ENCODE results near the gene TCF7L1.

Gene TCF7L1

DNA sequence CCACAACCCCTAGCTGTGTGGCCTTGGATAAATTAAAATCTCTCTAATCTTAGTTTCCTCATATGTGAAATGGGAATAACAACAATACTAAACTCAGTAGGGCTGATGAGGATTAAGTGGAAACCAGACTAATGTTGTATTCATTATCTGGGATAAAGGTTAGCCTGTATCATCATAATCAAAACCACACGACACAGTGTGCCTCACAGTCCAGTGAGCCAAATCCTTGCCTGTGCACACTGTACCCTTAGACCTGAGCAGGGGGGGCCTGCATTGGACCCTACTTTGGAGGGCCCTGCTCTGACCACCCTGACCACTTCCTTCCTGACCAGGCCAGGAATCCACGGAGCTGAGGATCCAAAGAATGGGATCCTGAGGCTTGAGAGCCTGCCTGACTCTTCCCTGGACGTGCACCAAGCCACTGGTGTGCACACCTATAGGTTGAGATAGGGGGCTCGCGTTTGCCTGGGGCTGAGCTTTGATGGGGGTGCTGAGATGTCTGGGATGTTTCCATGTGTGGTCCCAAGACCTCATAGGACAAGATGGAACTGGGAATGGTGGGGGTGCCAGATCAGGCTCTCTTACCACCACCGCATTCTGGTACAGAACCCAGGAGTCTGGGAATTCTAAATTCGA lies 124.9 kb downstream of the TCF7L1 start:
- DNase-seq: no peak

DNA sequence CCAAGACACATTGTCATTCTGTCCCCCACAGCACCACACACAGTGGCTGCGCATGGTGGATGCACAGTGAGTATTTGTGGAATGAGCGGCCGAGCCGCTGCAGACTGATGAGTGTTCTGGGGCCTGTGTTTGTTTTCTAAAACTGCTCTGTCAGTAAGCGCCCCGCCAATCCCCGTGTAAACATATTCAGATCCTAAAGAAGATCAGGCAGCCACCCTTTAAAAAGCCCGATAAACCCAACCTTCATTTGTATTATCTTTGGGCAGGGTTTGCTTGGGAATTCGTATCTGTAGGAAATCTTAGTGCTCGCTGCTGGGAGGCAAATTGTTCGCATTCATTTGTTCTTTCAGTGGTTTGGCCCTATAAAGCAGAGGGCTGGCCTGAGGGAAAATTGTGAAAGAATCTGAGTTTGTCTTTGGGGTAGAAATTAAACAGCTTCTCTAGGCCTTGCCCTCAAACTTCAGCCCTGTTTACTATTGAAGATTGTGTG lies 126.0 kb downstream of the TCF7L1 start:
- DNase-seq: peak; percentile 60

DNA sequence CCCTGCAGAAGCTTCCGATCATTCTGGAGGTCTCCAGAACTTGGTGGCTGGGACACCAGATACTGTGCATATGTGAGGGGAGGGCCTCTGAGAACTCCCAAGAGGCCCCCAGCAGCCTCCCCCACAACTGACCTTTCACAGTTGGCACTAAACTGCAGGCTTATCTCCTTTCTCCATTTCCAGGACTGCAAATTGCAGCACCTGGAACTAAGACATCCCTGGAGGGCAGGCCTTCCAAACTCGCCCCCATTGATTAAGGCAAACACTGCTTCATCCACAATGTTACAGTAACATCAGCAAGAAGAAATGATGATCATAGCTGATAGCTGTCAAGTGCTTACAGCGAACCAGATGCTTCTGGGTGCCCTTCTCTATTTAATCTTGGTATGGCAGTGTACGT lies 126.7 kb downstream of the TCF7L1 start:
- DNase-seq: no peak

DNA sequence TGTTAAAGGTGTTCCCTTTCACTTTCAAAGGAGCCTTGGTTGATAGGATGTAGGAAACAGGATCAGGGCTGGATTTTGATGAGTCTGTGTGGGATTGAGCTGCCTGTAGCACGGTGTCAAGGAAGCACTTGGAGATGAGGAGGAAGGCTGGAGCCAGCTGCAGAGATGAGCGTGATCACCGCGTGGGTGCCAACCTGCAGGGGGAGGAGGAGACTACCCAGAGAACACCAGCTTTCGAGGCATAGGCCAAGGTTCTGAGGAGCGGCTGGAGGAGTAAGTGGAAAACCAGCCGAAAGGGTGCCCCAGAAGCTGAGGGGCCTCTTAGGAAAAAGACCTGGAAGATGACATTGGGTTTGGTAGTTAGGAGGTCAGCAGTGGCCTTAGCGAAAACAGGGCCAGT lies 130.4 kb downstream of the TCF7L1 start:
- no peak for DNase-seq

DNA sequence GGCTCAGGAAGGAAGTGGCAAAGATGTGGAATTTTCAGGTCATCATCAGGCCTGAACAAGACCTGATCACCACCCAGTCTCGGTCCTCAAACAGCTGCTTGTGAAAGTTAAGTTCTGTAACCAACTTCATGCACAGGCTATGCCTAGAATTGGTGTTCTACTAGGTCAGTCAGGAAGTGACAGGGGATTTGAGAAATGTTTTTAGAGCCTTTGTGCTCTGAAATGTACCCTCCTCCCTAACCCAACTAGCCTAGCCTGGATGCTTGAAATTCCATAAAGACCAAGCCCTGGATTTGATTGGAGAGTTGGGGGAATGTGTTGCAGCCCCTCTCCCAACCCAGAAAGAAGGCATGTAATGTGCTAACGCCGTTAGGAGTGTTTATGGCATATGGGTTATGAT lies 131.3 kb downstream of the TCF7L1 start:
- DNase-seq: peak; percentile 24

DNA sequence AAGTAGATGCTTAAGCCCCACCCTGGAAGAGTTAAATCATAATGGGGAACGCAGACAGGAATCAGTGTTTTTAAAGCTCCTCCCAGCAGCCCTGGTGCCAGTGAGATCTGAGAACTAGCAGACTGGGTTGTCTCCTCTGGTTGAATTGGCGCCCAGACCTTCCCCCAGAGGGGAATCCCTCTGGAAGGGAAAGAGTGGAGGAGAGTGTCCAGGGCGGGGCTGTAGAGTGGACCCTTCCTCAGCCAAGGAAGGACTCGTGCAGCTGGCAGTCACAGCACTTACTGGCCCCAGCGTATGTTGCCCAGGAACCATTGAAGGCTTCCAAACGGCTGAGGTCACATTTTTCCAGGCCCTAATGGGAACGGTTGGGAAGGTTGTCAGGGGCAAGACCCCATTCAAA lies 132.1 kb downstream of the TCF7L1 start:
- no peak for DNase-seq

DNA sequence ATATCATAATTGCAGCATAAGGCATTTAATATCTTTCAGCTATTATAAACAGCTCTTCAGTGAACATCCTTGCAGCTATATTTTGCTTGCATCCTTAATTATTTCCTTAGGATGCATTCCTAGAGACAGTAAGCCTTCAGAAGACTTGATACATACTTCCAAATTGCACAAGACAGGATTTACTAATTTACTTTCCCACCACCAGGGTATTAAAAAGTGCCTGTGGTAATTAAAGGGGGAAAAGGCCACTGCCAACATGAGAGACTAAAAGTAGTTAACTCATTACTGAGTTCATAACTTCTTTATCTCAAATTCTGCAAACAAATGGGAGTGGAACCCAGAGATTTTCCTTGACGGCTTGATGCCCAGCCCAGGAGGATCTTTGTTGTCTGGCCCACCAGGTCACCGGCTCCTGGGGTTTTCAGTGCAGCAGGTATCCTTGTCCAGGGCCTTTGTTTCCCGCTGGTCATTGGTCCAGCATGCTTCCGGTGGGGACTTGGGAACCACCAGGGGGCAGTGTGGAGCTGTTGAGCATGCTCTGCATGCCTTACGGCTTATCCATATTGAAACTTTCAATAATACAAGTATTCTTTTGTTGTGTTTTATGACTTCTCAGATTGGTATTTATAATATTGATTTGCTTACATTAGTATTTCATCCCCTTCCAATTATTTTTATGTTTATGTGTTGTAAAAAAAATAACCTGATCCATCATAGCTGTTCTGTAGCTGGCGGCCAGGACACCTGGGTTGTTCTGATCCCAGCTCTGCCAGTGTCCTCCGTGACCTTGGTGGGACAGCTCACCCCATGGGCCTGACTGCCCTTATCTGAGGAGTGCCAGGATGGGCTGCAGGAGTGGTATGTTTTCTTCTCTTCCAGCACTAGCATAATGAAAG lies 133.2 kb downstream of the TCF7L1 start:
- DNase-seq: no peak

DNA sequence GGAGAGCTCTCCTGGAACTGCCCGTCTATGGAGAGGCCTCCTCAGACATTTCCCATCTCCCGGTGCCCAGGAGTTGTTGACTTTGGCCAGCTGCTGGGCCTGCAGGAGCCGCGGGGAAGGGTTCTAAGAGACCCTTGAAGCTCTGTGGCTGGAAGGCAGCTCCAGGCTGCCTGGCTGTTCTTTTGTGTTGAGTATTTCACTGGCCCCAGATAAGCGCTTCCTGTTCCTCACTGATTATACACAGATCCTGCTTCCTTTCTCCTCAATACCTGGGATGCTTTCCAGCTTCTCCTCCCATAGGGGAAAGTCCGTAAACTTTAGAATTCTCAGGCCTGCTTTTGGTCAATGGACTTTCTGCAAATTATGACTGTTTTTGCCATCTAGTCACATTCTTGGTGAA lies 136.8 kb downstream of the TCF7L1 start:
- no peak for DNase-seq

DNA sequence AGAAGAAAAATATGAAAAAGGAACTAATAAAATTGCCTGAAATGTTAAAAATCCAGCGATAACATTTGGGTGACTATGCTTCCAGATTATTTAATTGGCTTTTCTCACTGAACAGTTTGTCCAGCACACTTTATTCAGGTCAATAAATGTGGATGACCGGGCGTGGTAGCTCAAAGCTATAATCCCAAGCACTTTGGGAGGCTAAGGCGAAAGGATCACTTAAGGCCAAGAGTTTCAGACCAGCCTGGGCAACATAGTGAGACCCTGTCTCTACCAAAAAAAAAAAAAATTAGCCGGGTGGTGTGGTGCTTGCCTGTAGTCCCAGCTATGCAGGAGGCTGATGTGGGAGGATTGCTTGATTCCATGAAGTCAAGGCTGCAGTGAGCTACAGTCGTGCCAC lies 139.2 kb downstream of the TCF7L1 start:
- no peak for DNase-seq

DNA sequence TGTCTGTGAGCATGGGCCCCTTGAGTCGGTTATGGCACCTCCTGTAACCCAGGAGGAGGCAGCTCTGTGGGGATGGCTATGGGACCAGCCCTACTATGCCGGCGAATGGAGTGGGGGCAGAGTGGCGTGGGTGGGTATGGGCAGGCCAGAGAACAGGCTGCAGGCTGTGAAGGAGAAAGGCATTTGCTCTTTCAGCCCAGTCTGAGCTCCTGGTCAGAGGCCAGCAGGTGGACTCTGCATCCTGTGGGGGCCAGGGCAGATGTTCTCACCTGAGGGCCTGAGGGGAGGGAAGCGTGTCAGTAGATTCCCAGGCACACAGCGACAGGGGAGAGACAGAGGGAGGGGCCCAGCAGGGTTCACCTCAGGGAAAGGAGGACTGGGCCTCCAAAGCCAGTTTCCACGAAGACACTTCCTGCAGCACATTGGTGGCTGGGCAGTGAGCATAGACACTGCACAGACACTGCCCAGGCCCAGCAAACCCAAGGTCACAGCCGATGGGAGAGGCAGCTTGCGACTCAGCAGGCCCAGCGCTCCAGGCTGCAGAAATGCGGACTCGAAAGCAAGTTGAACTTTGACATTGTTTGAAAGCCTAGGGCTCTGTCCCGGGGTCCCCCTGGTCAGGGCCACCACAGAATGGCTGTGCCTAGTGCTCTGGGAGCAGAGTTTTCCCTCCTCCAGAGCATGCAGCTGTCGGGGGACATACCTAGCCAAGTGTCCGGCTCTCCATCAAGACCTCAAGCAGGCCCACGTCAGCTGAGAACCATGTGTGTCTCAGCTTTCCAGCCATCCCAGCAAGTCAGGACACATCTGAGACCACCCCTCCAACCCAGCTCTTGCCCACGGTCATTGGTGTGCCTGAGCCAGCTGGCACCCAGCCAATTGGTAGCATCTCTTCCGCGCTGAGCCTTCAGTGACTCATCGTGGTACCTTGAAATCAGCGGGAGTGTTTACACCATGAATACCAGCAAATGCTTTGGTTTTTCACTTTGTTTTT lies 140.8 kb downstream of the TCF7L1 start:
- DNase-seq: no peak

DNA sequence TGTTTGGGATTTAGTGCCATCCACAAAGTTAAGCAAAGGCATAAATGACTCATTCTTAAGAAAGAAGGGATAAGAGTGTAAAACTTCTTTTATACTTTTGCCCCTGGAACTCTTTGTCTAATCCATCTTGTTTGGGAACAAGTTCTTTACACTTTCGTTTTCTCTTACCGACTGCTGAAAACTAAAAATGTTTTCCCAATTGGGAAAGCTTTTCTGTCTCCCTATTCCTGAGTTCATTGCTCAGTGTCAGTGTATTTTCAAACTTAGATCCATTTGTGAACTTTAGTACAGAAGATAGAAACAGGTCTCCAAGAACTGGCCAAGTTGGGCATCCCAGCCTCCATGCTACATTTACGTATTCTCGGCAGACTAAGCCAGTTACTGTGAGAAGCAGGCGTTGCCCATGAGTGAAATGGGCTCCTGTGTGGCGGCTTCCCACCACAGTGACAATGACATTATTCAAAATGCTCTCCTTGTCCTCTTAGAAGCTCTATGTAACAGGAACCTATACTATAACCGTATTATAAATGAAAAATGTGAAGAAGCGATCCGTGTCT lies 142.9 kb downstream of the TCF7L1 start:
- no peak for DNase-seq

DNA sequence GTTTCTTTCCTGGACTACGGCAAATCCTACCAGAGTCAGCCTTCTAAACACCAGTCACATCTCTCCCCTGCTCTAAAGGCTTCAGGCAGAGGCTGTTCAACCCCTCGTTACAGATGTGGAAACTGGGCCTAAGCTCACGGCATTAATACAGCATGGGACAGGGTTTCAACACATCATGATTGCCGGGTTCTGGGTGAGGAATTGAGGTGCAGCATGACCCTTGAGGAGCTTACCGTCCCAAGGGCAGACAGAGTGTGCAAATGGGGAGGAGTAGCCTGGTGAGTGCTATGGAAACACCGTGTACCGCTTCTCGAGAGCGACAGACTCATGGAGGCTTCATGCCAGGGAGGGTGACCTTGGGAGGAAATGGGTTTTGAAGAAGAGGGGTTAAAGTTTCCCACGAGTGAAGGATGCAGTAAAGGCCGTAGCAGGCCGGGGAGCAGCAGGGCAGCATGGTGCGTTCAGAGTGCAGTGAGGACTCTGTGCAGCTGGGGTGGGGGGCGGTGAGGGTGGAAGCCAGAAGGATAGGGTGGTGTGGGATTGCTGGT lies 143.5 kb downstream of the TCF7L1 start:
- DNase-seq: no peak

DNA sequence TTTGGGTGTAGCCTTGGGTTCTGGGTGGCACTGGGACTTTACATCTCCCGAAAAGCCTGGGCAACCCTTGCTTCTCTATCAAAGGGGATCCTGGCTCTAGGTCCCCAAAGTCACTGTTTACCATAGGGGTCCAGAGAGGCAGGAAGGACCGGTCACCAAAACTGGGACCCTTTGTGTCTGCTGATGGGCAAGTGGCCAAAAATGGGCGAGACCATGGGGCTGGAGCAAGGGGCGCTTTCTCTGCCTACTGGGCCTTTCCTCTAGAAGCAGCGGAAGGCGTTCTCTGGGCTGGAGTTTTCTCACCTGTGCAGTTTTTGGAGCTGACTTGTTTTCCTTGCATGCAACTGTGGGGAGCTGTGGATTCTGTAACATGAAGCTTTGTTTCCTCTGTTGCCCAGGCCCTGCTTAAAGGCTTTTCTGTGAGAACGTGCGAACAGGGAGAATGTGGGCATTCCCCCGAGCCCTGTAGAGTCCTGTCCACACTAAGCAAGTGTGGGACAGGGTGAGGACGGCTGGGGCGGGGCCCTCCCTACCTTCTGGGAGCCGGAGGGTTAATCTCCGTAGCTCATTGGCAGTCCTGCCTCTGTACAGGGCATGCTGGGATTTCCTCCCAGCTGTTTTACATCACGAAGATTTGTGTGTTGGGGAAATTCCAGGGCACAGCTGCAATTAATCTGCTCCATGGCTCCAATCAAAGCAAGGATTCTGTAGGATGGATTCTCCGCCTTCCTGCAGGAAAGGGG lies 144.4 kb downstream of the TCF7L1 start:
- DNase-seq: no peak

DNA sequence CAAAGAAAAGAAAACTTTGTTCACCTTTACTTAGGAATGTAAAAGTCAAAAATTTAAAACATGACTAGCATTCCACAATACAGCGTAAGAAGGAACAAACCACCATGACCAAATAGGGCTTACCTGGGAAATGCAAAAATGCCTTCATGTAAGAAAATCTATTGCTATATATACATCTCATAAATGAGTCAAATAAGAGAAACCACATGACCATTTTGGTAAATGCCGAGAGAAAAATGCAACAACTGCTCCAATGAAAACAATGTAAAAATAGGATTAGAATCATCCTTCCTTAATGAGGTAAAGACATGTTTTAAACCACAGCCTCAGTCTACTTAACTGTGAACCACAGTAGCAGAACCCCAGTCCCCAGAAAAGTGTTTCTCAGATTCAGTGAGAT lies 145.2 kb downstream of the TCF7L1 start:
- no peak for DNase-seq

DNA sequence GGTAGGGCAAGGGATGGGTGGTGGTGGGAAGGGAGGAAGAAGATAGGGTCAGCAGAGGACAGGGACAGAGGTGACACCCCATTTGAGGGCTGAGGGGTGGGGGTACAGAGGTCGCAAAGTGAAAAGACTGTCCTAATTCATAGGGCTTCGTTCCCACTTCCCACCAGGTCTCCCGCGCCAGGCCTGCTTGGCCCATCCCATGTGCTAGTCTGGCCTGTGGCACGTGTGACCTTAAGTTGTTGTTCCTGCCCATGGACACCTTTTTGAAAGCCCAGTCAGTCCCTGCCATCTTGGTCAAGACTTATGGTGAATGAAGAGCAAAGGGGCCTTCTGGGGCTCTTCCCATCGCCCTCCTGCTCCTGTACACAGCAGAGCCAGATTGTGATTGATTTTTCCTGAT lies 148.4 kb downstream of the TCF7L1 start:
- no peak for DNase-seq

DNA sequence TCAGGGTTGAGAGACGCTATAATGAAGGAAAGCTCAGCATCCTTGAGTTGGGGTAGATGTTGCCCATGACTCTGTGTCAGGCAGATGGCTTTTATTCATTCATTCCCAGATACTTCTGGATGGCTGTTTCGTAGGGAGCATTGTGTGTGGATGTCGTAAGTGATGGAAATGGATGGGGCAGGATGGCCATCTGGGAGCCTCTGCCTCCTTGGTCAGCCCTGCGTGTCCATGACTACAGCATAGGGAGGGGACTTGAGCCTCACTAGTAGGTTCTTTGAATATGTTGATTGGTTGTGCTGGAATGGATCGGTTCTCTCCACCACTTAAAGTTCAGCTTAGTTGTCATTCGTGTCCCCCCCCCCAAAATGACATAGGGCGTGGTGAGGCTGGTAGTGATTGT lies 149.7 kb downstream of the TCF7L1 start:
- DNase-seq: no peak

DNA sequence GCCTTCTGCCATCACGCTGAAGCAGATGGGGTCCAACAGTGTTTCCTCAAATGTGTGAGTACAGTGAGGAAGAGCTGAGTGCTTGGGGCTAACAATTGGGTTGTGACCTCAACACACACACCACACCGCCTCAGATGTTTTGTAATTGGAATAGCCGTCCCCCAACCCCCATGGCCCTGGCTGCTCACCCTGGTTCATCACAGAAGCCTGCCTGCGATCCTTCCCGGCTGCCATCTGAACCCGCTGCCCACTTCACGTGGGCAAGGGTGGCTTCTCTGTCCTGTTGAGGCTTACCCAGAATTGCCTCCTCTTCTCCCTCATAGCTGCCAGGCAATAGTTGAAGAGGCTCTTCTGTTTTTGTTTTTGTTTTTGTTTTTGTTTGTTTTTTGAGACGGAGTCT lies 150.4 kb downstream of the TCF7L1 start:
- no peak for DNase-seq

DNA sequence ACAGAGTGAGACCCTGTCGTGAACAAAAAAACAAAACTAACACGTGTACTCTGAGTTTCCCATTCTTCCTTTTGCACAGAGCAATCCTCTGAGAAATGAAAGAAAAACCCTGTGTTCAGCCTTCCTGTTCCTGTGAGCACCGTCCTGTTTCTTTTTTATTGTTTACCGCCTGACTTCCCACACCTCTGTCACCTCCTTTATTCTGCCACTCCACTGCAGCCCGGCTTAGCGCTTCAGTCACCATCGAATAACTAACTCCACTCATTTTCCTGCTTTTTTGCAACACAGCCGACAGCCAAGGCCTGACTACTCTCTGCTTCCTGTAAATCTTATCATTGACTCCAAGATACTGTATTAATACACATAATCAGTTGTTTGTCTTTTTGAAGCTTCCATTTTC lies 153.7 kb downstream of the TCF7L1 start:
- DNase-seq: no peak

DNA sequence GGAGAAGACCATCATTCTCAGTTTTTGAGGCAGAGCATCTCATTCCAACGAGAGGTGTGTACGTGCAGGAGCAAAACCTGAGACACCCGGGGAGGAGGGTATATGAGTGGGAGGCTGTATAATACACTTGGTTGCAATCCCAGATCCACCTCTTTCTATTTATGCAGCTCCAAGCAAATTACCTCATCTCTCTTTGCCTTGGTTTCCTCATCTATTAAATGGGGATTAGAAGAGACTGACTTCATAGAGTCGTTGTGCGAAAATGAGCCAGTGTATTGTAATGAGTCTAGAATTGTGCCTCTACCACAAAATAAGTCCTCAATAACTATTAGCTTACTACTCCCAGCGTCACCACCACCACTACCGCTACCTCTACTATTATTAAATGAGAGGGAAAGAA lies 154.5 kb downstream of the TCF7L1 start:
- no peak for DNase-seq

DNA sequence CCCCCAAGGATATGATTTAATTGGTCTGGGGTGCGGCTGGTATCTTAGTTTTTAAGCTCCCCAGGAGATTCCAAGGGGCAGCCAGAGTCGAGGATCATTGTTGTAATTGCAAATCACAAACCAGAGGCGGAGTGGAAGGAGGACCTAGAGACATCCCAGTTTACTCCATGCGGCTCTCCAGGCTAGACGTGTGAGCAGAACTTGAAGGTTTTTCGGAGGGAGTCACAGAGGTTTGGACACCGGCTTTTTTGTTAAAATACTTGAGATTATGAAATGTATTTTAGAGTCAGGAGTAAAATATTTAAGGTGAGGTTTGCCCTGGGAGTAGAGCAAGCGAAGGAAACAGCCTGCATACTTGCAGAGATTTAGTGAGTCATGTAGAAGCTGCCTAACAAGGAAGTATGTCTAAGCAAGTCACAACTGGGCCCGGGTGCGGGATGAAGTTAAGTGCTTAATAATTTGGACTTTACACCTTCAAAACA lies 155.1 kb downstream of the TCF7L1 start:
- DNase-seq: no peak

DNA sequence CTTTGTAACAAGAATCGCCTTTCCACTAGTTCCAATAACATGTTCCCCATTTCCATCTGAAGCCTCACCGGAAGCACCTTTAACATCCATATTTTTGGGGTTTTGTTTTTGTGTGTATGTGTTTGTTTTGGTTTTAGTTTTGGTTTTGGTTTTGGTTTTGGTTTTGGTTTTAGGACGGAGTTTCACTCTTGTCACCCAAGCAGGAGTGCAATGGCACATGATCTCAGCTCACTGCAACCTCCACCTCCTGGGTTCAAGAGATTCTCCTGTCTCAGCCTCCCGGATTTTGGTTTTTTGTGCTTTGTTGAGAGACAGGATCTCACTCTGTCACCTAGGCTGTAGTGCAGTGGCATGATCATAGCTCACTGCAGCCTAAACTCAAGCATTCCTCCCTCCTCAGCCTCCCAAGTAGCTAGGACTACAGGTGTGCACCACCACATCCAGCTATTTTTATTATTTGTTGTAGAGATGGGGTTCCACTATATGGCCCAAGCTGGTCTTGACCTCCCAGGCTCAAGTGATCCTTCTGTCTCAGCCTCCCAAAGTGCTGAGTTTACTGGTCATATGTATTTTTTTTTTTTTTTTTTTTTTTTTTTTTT lies 158.3 kb downstream of the TCF7L1 start:
- no peak for DNase-seq
